GM19463 (cell line): ENCODE data around the gene ACSBG1.
"Not testable (repeated sequence)": the region's sequence is repeated elsewhere in the genome, so short reads cannot be mapped to it uniquely, and the experiment has no call there.

Experiments used
- ATAC-seq: cut with Tn5 transposase; IDR thresholded peaks from one replicate; pipeline ENCODE4 v1.9.1; 2021; ENCODE audit warnings: mild to moderate bottlenecking, moderate library complexity; ENCODE audit not compliant: unreplicated experiment

The ACSBG1 gene

DNA sequence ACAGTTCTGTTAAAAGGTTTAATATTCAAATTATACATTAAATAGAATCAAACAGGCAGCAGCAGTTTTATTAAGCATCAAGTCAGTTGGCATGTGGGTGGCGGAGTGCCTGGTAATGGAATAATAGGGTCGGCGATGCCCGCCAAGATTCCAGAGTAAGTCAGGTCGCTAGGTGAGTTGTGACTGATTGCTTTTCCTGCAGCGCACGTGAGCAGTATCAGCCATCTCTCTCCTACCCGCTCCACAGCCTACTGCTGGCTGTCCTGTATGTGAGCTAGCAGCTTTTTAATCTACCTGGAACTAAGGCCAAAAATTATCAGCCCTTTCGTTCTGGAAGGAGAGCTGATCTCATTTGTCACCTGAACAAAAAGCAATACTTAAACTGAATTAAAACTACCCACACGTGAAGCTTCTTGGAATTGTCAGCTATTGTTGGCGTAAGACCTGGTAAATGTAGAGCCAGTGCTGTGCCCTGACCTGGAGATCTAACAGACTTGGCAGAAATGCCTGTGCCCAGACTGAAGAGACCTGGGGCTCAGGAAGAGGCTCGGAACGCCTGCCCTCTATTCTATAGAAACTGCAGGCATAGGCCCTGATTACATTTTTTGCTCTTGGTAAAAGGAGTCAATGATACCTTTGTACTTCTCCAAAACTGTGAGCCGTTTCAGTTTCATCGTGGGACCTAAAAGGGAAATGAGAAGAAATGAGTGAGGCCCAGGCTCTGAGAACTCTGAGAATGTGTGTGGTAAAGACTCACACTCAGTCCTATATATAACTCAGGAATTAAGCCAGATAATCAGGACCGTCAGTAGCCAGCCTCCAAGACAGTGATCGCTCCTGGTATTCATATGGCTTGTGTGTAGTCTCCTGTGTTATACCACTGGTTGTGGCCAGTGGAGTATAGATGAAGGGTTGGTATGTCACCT lies 63.3 kb downstream of the ACSBG1 start:
- peak; percentile 49 for ATAC-seq

GRCh38 chr15:78168608-78169007 lies 65.8 kb downstream of the ACSBG1 start:
- ATAC-seq, result no peak

GRCh38 chr15:78167227-78167888 lies 67.0 kb downstream of the ACSBG1 start:
- peak; percentile 79 for ATAC-seq

GRCh38 chr15:78164010-78164409 lies 70.4 kb downstream of the ACSBG1 start:
- no peak for ATAC-seq

GRCh38 chr15:78162038-78162437 lies 72.3 kb downstream of the ACSBG1 start:
- ATAC-seq, result no peak

- ATAC-seq, result no peak
Observed at GRCh38 chr15:78159395-78159794, 75.0 kb downstream of the ACSBG1 start.

- no peak for ATAC-seq
Observed at GRCh38 chr15:78157203-78157602, 77.2 kb downstream of the ACSBG1 start.

GRCh38 chr15:78156653-78157052 lies 77.7 kb downstream of the ACSBG1 start:
- ATAC-seq, result no peak

GRCh38 chr15:78155355-78155939 lies 78.9 kb downstream of the ACSBG1 start:
- no peak for ATAC-seq

GRCh38 chr15:78154955-78155354 lies 79.4 kb downstream of the ACSBG1 start:
- no peak for ATAC-seq

DNA sequence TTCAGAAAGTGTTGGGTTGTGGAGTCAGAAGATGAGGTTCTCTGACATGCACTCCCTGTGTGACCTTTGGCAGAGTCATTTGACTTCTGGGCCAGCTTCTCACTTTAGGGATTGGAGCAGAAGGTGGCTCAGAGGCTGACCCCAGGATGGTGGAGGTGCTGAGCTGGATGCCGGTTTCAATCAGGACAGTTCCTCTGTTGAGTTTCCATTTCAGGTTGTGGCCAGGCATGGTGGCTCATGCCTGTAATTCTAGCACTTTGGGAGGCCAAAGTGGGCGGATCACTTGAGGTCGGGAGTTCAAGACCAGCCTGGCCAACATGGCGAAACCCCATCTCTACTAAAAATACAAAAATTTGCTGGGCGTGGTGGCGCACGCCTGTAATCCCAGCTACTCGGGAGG lies 83.3 kb downstream of the ACSBG1 start:
- ATAC-seq, result not testable (repeated sequence)

GRCh38 chr15:78149805-78150751 lies 84.3 kb downstream of the ACSBG1 start:
- ATAC-seq, result no peak

DNA sequence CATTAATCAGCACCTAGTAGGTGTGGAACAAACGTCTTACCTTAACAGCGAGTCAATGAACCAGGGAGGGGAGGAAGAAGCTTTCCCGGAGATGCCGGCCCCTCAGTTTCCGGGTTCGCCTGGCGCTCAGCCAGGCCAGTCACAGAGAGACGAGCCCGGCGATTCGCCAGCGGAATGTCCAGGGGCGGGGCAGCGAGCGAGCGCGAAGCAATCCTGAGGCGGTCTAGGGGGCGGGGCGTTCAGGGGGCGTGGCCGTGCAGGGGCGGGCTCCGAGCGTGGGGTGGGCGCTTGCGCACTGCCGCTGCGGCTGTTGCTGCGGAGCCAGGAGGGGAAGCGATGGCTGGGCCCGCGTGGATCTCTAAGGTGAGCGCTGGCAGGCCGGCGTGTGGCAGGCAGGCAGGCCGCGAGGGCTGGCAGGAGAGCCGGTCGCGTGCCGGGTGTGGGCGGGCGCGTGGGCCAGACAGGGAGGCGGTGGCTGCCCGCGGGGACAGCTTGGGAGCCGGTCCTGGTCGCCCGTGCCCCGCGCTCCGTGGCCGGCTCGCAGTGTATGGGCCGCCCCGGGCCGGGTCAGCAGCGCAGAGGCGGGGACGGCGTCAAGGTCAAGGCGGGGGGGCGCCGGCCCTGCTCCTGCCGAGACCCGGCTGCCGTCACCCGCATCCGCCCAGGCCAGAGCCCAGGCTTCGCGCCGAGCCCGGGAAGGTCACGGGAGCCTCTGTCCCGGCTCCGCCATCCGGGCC lies 85.1 kb downstream of the ACSBG1 start, which contains the start of gene IDH3A:
TSS of gene IDH3A (plus strand) at position 295 of the 737 bp plus-strand sequence. CDS start at position 337, 42 bp downstream.
- peak; percentile 82 for ATAC-seq

DNA sequence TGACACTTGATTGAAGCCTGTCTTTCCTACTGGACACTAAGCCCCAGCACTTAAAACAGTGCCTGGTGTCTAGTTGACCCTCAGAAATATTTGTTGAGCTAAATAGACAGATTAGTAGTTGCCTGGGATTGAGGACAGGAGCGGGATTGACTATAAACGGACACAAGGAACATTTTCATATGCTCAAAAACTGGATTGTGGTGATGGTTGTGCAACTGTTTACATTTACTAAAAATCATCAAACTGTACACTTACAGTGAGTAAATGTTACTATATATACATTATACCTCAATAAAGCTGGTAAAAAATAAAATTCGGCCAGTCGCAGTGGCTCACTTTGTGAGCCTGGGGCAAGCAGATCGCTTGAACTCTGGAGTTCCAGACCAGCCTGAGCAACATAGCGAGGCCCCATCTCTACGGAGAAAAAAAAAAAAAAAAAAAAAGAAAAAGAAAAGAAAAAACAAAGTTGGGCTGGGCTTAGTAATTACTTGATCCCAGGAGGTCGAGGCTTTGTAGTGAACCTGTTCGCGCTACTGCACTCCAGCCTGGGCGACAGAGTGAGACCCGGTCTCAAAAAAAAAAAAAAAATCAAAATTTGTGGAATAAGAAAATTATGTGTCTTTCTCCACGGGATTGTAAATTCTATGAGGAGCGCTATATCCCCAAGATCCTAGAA lies 85.8 kb downstream of the ACSBG1 start:
- ATAC-seq, result no peak

DNA sequence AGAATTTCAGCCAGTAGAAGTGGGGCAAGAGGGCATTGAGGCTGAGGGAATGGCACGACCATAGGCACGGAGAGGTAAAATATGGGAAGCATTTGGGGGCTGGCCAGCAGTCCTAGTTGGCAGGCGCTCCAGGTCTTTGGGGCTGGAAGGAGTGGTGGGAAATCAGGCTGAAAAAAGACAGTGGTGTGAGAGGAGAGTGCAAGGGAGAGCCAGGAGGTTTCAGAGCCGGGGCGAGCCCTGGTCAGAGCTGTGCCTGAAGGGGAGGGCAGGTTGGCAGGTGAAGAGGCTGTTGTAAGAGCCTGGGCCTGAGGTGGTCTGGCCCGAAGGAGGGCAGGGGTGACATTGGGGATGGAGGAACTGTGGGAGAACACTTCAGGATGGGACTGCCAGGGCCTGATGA lies 86.8 kb downstream of the ACSBG1 start:
- ATAC-seq, result no peak

- no peak for ATAC-seq
Observed at GRCh38 chr15:78146425-78147154, 87.8 kb downstream of the ACSBG1 start.

DNA sequence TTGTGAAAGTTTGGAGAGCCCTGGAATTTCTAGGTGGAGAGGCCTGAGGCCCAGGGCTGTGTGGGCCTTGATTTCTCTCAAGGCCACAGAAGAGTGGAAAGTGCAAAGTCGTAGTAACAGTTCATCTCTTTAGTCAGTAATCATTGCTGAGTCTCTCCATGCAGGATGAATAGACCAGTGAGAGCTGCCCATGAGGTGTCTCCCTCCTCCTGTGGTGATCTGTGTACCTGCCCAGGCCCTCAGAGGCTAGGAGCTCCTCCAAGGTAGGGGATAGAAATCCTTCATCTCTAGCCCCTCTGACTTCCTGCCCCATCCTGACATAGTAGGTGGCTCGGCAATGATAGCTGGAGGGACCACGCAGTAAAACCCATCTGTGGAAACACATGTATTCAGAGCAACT lies 92.0 kb downstream of the ACSBG1 start:
- no peak for ATAC-seq

- no peak for ATAC-seq
Observed at GRCh38 chr15:78140292-78140691, 94.1 kb downstream of the ACSBG1 start.

DNA sequence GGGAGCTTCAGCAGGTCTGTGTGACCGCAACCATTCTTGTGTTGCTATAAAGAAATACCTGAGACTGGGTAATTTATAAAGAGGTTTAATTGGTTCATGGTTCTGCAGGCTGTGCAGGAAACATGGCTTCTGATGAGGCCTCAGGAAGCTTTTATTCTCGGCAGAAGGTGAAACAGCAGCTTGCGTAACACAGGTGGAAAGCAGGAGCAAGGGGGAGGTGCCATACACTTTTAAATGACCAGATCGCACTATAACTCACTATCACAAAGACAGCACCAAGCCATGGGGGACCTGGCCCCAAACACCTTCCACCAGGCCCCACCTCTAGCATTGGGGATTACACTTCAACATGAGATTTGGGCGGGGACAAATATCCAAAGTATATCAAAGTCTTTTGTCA lies 94.8 kb downstream of the ACSBG1 start:
- no peak for ATAC-seq
